Measurements from ENCODE around the gene CALY.
A peak's percentile ranks its signal among the peaks of the same experiment; 100 is the strongest.

Gene CALY

DNA sequence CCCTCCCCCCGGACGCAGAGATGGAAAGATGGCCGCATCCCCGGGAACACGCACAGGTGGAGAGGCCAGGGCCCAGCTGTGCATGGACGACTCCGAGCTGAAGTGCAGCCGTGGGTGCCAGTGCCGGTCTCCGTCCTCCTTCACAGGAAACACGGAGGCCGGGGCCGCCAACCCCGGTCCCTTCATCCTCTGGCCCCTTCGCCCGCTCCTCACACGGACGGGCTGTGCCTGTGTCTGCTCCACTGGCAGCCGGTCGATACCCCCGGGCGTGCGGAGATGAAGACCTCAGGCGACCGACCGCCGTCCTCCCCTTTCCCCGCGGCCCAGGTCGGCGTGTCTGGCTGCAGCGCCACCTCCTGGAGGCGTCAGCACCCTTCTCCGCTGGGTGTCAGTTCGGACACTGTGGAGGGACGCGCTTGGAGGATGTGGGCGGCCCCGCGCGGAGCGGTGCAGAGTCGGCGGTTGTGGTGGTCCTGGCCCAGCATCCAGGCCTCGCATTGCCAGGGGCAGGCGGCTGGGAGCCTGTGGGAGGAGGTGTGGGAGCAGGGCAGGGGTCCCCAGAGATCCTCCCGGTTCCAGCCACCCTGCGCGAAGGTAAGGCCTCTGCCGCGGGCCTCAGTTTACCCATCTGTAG lies 18.1 kb downstream of the CALY start (continued):
- TF ChIP-seq, protein P1, sequence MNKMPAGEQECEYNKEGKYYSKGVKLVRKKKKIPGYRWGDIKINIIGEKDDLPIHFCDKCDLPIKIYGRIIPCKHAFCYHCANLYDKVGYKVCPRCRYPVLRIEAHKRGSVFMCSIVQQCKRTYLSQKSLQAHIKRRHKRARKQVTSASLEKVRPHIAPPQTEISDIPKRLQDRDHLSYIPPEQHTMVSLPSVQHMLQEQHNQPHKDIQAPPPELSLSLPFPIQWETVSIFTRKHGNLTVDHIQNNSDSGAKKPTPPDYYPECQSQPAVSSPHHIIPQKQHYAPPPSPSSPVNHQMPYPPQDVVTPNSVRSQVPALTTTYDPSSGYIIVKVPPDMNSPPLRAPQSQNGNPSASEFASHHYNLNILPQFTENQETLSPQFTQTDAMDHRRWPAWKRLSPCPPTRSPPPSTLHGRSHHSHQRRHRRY (tag by site-specific recombination; IDR thresholded peaks at IDR 0.05): no peak
- peak; percentile 46; the same call in 1 of the 2 replicates for TF ChIP-seq TRIM28 (IDR thresholded peaks at IDR 0.05; ENCODE audit: borderline replicate concordance, low read length)
- TF ChIP-seq ZNF670 (tag by site-specific recombination; IDR thresholded peaks at IDR 0.05; ENCODE audit: low read depth): no peak
- TF ChIP-seq MEIS1 (CRISPR knock-in tag; IDR thresholded peaks at IDR 0.05; ENCODE audit: borderline replicate concordance): no peak
- no peak for TF ChIP-seq ZNF48 (tag by site-specific recombination; IDR thresholded peaks at IDR 0.05)
- no peak for TF ChIP-seq ZNF747 (tag by site-specific recombination; IDR thresholded peaks at IDR 0.05)
- TF ChIP-seq ZNF768 (tag by site-specific recombination; IDR thresholded peaks at IDR 0.05): no peak
- no peak for TF ChIP-seq ZNF624 (tag by site-specific recombination; IDR thresholded peaks at IDR 0.05)
- no peak for TF ChIP-seq GLI2 (tag by site-specific recombination; IDR thresholded peaks at IDR 0.05; ENCODE audit: borderline replicate concordance, low read depth)
- TF ChIP-seq, protein P2, sequence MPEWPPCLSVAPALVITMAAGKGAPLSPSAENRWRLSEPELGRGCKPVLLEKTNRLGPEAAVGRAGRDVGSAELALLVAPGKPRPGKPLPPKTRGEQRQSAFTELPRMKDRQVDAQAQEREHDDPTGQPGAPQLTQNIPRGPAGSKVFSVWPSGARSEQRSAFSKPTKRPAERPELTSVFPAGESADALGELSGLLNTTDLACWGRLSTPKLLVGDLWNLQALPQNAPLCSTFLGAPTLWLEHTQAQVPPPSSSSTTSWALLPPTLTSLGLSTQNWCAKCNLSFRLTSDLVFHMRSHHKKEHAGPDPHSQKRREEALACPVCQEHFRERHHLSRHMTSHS (tag by site-specific recombination; IDR thresholded peaks at IDR 0.05): no peak
- no peak for TF ChIP-seq ZNF529 (tag by site-specific recombination; IDR thresholded peaks at IDR 0.05; ENCODE audit: insufficient replicate concordance)
- no peak for TF ChIP-seq ZNF549 (tag by site-specific recombination; IDR thresholded peaks at IDR 0.05)
- no peak for TF ChIP-seq OSR2 (tag by site-specific recombination; IDR thresholded peaks at IDR 0.05)
- TF ChIP-seq, protein P3, sequence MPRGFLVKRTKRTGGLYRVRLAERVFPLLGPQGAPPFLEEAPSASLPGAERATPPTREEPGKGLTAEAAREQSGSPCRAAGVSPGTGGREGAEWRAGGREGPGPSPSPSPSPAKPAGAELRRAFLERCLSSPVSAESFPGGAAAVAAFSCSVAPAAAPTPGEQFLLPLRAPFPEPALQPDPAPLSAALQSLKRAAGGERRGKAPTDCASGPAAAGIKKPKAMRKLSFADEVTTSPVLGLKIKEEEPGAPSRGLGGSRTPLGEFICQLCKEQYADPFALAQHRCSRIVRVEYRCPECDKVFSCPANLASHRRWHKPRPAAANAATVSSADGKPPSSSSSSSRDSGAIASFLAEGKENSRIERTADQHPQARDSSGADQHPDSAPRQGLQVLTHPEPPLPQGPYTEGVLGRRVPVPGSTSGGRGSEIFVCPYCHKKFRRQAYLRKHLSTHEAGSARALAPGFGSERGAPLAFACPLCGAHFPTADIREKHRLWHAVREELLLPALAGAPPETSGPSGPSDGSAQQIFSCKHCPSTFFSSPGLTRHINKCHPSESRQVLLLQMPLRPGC (tag by site-specific recombination; IDR thresholded peaks at IDR 0.05): no peak
- peak; percentile 83 for TF ChIP-seq ZBTB17 (tag by site-specific recombination; IDR thresholded peaks at IDR 0.05)
- 0 out of 2 replicates have a peak, but pooled peaks have one; percentile 78 for TF ChIP-seq ZFP37 (tag by site-specific recombination; IDR thresholded peaks at IDR 0.05)
- peak; percentile 76 for TF ChIP-seq GLIS1 (tag by site-specific recombination; IDR thresholded peaks at IDR 0.05)
- TF ChIP-seq, protein P4, sequence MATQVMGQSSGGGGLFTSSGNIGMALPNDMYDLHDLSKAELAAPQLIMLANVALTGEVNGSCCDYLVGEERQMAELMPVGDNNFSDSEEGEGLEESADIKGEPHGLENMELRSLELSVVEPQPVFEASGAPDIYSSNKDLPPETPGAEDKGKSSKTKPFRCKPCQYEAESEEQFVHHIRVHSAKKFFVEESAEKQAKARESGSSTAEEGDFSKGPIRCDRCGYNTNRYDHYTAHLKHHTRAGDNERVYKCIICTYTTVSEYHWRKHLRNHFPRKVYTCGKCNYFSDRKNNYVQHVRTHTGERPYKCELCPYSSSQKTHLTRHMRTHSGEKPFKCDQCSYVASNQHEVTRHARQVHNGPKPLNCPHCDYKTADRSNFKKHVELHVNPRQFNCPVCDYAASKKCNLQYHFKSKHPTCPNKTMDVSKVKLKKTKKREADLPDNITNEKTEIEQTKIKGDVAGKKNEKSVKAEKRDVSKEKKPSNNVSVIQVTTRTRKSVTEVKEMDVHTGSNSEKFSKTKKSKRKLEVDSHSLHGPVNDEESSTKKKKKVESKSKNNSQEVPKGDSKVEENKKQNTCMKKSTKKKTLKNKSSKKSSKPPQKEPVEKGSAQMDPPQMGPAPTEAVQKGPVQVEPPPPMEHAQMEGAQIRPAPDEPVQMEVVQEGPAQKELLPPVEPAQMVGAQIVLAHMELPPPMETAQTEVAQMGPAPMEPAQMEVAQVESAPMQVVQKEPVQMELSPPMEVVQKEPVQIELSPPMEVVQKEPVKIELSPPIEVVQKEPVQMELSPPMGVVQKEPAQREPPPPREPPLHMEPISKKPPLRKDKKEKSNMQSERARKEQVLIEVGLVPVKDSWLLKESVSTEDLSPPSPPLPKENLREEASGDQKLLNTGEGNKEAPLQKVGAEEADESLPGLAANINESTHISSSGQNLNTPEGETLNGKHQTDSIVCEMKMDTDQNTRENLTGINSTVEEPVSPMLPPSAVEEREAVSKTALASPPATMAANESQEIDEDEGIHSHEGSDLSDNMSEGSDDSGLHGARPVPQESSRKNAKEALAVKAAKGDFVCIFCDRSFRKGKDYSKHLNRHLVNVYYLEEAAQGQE (tag by site-specific recombination; IDR thresholded peaks at IDR 0.05): peak; percentile 52
- TF ChIP-seq, protein P5, sequence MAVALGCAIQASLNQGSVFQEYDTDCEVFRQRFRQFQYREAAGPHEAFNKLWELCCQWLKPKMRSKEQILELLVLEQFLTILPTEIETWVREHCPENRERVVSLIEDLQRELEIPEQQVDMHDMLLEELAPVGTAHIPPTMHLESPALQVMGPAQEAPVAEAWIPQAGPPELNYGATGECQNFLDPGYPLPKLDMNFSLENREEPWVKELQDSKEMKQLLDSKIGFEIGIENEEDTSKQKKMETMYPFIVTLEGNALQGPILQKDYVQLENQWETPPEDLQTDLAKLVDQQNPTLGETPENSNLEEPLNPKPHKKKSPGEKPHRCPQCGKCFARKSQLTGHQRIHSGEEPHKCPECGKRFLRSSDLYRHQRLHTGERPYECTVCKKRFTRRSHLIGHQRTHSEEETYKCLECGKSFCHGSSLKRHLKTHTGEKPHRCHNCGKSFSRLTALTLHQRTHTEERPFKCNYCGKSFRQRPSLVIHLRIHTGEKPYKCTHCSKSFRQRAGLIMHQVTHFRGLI (tag by site-specific recombination; IDR thresholded peaks at IDR 0.05): no peak
- peak; percentile 89 for TF ChIP-seq GLIS2 (tag by site-specific recombination; IDR thresholded peaks at IDR 0.05)
- no peak for TF ChIP-seq ZBTB1 (tag by site-specific recombination; IDR thresholded peaks at IDR 0.05)
- peak; percentile 52; the same call in 1 of the 2 replicates for TF ChIP-seq ZNF394 (tag by site-specific recombination; IDR thresholded peaks at IDR 0.05; ENCODE audit: borderline replicate concordance)
- TF ChIP-seq ZNF341 (tag by site-specific recombination; IDR thresholded peaks at IDR 0.05; ENCODE audit: low read depth): peak; percentile 71
- no peak for TF ChIP-seq ZNF354C (tag by site-specific recombination; IDR thresholded peaks at IDR 0.05; ENCODE audit: borderline replicate concordance, low read depth)
- TF ChIP-seq, protein P6, sequence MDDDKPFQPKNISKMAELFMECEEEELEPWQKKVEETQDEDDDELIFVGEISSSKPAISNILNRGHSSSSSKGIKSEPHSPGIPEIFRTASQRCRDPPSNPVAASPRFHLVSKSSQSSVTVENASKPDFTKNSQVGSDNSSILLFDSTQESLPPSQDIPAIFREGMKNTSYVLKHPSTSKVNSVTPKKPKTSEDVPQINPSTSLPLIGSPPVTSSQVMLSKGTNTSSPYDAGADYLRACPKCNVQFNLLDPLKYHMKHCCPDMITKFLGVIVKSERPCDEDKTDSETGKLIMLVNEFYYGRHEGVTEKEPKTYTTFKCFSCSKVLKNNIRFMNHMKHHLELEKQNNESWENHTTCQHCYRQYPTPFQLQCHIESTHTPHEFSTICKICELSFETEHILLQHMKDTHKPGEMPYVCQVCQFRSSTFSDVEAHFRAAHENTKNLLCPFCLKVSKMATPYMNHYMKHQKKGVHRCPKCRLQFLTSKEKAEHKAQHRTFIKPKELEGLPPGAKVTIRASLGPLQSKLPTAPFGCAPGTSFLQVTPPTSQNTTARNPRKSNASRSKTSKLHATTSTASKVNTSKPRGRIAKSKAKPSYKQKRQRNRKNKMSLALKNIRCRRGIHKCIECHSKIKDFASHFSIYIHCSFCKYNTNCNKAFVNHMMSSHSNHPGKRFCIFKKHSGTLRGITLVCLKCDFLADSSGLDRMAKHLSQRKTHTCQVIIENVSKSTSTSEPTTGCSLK (tag by site-specific recombination; IDR thresholded peaks at IDR 0.05): no peak
- no peak for TF ChIP-seq ZNF701 (tag by site-specific recombination; IDR thresholded peaks at IDR 0.05)
- no peak for TF ChIP-seq ZNF175 (tag by site-specific recombination; IDR thresholded peaks at IDR 0.05)
- TF ChIP-seq ZNF510 (tag by site-specific recombination; IDR thresholded peaks at IDR 0.05; ENCODE audit: insufficient replicate concordance): no peak
- peak; percentile 84 for TF ChIP-seq ZNF501 (tag by site-specific recombination; IDR thresholded peaks at IDR 0.05)
- peak; percentile 93 for TF ChIP-seq ZBTB20 (tag by site-specific recombination; IDR thresholded peaks at IDR 0.05)
